ENCODE measurements around the gene TTYH3. TPM values are rescaled to one million over a fixed set of nuclear protein-coding genes. Genes with fewer than 3 reads are reported as not detected.
"Not testable (repeated sequence)": the region's sequence is repeated elsewhere in the genome, so short reads cannot be mapped to it uniquely, and the experiment has no call there.

Gene TTYH3
- 18.8 TPM for total RNA-seq

DNA sequence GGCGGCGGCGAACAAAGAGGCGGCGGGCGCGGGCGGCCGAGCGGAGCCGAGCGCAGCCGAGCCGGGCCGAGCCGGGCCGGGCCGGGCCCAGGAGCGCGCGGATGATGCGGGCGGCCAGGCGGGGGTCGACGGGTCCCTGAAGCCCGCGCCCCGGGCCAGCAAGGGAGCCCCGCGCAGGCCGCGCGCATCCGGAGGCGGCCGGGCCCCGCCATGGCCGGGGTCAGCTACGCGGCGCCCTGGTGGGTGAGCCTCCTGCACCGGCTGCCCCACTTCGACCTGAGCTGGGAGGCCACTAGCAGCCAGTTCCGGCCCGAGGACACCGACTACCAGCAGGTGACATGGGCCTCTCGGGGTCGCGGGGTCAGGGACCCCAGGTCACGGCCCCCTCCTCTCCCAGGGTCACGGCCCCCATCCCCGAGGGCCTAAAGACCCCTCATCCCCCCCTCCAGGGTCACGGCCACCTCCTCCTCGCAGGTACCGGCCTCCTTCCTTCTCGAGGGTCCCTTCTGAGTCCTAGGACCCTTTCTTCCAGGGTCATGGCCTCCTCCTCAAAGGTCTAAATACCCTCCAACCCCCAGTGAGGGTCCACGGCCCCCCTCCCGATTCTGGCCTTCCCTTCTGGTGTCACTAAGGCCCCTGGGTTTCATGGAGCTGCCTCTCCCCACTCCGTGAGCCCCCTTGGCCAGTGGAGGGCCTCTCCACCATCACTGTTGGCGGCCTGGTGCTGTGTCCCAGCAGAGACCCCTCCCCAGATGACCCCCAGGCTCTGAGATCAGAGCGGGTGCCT, at the start of gene TTYH3:
Gene TTYH3, plus strand, starts transcription at position 41 of the 787 bp plus-strand sequence. Its CDS starts 170 bp downstream, at position 211.
- Histone ChIP-seq H3K4me3 (ENCODE audit: low read length in 3 of 3) (peak within 1 kb of the TSS; percentile 76 to 83 (median 77)), H3K9ac (ENCODE audit: low read depth in 1 of 3, low read length in 3 of 3) (peak within 1 kb of the TSS; percentile 77 to 85 (median 81)), H3K36me3 (ENCODE audit: control insufficient read depth in 3 of 3, insufficient read depth in 3 of 3, low read length in 3 of 3) (no peaks in the 10 kb centered on the region), H3K4me1 (ENCODE audit: control insufficient read depth in 3 of 3, insufficient read depth in 3 of 3, low read length in 3 of 3) (peaks cover 46 to 64% (median 54%) of the 10 kb centered on the region in 3 donors), H3K27me3 (ENCODE audit: control insufficient read depth in 3 of 3, insufficient read depth in 3 of 3, low read length in 3 of 3) (no peaks in the 10 kb centered on the region), H3K9me3 (ENCODE audit: control insufficient read depth in 3 of 3, low read length in 3 of 3) (no peaks in the 10 kb centered on the region), H3K27ac (ENCODE audit: low read depth, low read length) (peak within 1 kb of the TSS; percentile 83)

DNA sequence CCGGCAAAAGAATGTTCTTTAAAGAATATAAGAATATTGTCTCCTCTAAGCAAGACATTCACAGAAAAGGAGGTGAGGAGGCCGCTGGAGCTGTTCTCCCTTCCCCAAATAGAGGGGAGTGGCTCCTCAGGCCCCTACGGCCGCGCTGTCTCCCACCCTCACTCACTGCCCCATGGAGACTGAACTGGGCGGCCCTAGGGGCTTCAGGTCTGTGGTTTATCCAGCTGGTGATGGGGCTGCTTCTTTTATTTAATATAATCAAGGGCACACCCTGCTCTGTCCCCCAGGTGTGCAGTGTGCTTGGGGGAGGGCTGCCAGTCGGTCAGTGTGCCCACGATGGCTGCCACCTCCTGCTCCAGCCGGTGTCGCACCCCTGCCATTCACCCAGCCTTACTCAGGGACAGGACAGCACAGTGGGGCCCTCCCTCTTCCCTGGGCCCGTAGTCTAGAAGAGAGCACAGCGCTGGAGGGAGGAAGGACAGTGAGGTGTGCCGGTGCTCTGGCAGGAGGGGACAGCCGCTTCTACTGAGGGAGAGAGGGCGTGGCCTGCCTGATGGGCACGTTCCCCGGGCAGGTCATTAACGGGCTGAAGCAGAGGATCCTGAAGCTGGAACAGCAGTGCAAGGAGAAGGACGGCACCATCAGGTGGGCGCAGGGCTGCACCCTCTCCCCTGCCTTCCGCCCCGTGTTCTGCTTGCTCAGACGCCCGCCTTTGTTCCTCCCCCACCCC, 49.6 kb upstream of the TTYH3 start:
- Histone ChIP-seq H3K27me3 (ENCODE audit: control insufficient read depth in 3 of 3, insufficient read depth in 3 of 3, low read length in 3 of 3) (no peaks in the 10 kb centered on the region), H3K4me1 (ENCODE audit: control insufficient read depth in 3 of 3, insufficient read depth in 3 of 3, low read length in 3 of 3) (no peaks in the 10 kb centered on the region), H3K27ac (ENCODE audit: low read depth, low read length) (no peak overlapping the region), H3K9me3 (ENCODE audit: control insufficient read depth in 3 of 3, low read length in 3 of 3) (no peaks in the 10 kb centered on the region), H3K9ac (ENCODE audit: low read depth in 1 of 3, low read length in 3 of 3) (no peak overlapping the region), H3K4me3 (ENCODE audit: low read length in 3 of 3) (no peak overlapping the region), H3K36me3 (ENCODE audit: control insufficient read depth in 3 of 3, insufficient read depth in 3 of 3, low read length in 3 of 3) (peaks cover 13 to 28% (median 16%) of the 10 kb centered on the region in 3 donors)

DNA sequence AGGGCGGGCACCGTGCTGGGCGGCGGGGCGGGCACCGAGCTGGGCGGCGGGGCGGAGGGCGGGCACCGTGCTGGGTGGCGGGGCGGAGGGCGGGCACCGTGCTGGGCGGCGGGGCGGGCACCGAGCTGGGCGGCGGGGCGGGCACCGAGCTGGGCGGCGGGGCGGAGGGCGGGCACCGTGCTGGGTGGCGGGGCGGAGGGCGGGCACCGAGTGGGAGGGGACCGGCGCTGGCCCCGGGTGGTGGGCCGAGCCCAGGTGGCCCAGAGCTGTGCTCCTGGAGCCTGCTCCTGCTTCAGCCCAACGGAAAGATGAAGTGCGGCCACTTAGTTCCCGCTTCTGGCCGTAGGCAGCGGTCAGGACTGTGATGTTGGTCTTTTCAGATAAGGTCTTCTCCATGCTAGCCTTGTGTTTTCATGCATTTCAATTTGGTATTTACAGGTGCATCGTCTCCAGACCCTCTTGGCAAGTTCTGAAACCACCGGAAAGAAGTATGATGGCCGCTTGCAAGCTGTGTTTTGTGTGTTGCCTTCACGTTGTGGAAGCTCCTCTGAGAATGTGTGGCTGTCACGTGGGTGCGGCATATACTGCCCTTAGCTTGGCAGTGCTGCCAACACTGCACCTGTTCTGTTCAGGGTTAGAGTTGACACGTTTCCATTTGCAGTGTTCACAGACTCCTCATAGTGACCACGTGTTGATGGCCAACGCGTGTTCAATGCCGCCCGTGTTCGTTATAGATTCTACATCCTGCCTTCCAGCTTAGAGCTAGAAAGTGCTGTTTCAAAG, 47.8 kb upstream of the TTYH3 start:
- Histone ChIP-seq H3K27ac (ENCODE audit: low read depth, low read length) (no peak overlapping the region), H3K4me3 (ENCODE audit: low read length in 3 of 3) (no peak overlapping the region), H3K27me3 (ENCODE audit: control insufficient read depth in 3 of 3, insufficient read depth in 3 of 3, low read length in 3 of 3) (no peaks in the 10 kb centered on the region), H3K4me1 (ENCODE audit: control insufficient read depth in 3 of 3, insufficient read depth in 3 of 3, low read length in 3 of 3) (no peaks in the 10 kb centered on the region), H3K9me3 (ENCODE audit: control insufficient read depth in 3 of 3, low read length in 3 of 3) (no peaks in the 10 kb centered on the region), H3K36me3 (ENCODE audit: control insufficient read depth in 3 of 3, insufficient read depth in 3 of 3, low read length in 3 of 3) (peaks cover 18 to 23% (median 19%) of the 10 kb centered on the region in 3 donors), H3K9ac (ENCODE audit: low read depth in 1 of 3, low read length in 3 of 3) (no peak overlapping the region)

- Histone ChIP-seq H3K36me3 (ENCODE audit: control insufficient read depth in 3 of 3, insufficient read depth in 3 of 3, low read length in 3 of 3) (peaks cover 16 to 23% (median 19%) of the 10 kb centered on the region in 3 donors), H3K27me3 (ENCODE audit: control insufficient read depth in 3 of 3, insufficient read depth in 3 of 3, low read length in 3 of 3) (no peaks in the 10 kb centered on the region), H3K9me3 (ENCODE audit: control insufficient read depth in 3 of 3, low read length in 3 of 3) (no peaks in the 10 kb centered on the region), H3K4me3 (ENCODE audit: low read length in 3 of 3) (no peak overlapping the region), H3K4me1 (ENCODE audit: control insufficient read depth in 3 of 3, insufficient read depth in 3 of 3, low read length in 3 of 3) (no peaks in the 10 kb centered on the region), H3K9ac (ENCODE audit: low read depth in 1 of 3, low read length in 3 of 3) (no peak overlapping the region), H3K27ac (ENCODE audit: low read depth, low read length) (no peak overlapping the region)
Observed at GRCh38 chr7:2585446-2585845, 46.3 kb upstream of the TTYH3 start.

DNA sequence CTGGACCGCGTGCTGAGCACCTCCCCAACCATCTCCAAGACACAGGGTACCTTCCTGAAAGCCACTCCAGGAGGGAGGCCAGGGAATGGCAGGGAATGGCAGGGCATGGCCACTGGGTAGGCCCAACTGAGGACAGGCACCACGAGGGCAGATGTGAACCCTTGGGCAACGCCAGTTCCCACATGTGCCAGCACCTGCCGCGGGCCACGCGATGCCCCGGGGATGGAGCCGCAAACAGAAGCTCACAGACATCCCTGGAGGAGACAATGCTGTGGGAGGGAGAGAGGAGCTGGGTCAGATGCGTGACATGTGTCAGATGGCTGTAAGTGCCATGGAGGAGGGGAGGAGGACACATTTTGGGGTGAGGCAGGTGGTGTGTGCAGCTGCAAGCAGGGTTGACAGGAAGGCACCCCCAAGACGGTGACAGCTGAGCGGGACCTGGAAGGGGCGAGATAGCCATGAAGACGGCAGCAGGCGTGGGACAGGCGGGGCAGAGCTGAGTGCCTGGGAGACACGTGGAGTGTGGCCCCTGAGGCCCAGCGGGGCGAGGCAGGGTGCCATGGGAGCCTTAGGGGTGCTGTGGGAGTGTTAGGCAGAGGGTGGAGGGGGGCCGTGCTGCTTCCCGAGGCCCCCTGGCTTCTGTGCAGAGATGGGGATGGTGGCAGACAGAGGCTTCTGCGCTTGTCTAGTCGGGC, 45.3 kb upstream of the TTYH3 start:
- Histone ChIP-seq H3K36me3 (ENCODE audit: control insufficient read depth in 3 of 3, insufficient read depth in 3 of 3, low read length in 3 of 3) (peaks cover 18 to 23% (median 21%) of the 10 kb centered on the region in 3 donors), H3K9me3 (ENCODE audit: control insufficient read depth in 3 of 3, low read length in 3 of 3) (no peaks in the 10 kb centered on the region)

DNA sequence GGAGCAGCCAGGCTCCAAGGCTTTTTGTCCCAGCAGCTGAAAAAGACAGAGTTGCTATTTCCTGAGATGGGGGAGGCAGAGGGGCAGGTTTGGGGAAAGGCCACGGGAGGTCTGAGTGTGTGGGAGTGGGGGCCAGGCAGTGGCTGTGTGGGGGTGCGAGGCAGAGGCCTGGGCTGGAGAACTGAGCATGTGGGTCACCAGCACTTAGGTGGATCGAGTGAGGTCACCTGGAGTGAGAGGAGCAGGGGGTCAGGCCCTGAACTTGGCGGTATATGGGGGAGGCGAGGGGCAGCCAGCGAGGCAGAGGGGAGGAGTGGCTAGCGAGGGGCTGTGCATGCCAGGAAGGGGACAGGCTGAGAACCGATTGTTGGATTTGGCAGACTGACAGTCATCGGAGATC, 44.7 kb upstream of the TTYH3 start:
- peaks cover 18 to 24% (median 23%) of the 10 kb centered on the region in 3 donors for H3K36me3 ChIP-seq (ENCODE audit: control insufficient read depth in 3 of 3, insufficient read depth in 3 of 3, low read length in 3 of 3)
- H3K4me3 ChIP-seq (ENCODE audit: low read length in 3 of 3): no peak overlapping the region
- no peaks in the 10 kb centered on the region for H3K9me3 ChIP-seq (ENCODE audit: control insufficient read depth in 3 of 3, low read length in 3 of 3)
- no peaks in the 10 kb centered on the region for H3K4me1 ChIP-seq (ENCODE audit: control insufficient read depth in 3 of 3, insufficient read depth in 3 of 3, low read length in 3 of 3)
- no peak overlapping the region for H3K27ac ChIP-seq (ENCODE audit: low read depth, low read length)
- no peaks in the 10 kb centered on the region for H3K27me3 ChIP-seq (ENCODE audit: control insufficient read depth in 3 of 3, insufficient read depth in 3 of 3, low read length in 3 of 3)
- no peak overlapping the region for H3K9ac ChIP-seq (ENCODE audit: low read depth in 1 of 3, low read length in 3 of 3)

More for the DNA sequence above, 45.3 kb upstream of the TTYH3 start:
- H3K27me3 ChIP-seq (ENCODE audit: control insufficient read depth in 3 of 3, insufficient read depth in 3 of 3, low read length in 3 of 3): no peaks in the 10 kb centered on the region
- H3K9ac ChIP-seq (ENCODE audit: low read depth in 1 of 3, low read length in 3 of 3): no peak overlapping the region
- no peaks in the 10 kb centered on the region for H3K4me1 ChIP-seq (ENCODE audit: control insufficient read depth in 3 of 3, insufficient read depth in 3 of 3, low read length in 3 of 3)
- H3K27ac ChIP-seq (ENCODE audit: low read depth, low read length): no peak overlapping the region
- H3K4me3 ChIP-seq (ENCODE audit: low read length in 3 of 3): no peak overlapping the region

DNA sequence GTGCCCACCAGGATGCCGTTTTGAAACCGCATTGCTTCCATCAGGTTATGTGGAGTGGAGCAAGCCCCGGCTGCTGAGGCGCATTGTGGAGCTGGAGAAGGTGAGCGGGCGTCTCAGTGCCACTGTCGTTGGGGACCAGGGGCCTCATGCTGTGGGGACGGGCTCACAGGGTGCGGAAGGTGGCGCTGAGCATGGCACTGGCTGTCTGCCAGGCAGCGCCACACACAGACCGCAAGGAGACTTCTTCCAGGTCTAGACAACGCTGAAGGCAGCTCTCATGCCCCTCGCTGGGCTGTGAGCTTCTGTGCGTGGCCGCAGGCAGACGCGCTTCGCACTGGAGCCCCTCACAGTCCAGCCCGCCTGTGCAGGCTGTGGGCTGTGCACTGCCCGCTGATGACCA, 44.0 kb upstream of the TTYH3 start:
- H3K36me3 ChIP-seq (ENCODE audit: control insufficient read depth in 3 of 3, insufficient read depth in 3 of 3, low read length in 3 of 3): peaks cover 21 to 30% (median 30%) of the 10 kb centered on the region in 3 donors
- H3K27ac ChIP-seq (ENCODE audit: low read depth, low read length): no peak overlapping the region

DNA sequence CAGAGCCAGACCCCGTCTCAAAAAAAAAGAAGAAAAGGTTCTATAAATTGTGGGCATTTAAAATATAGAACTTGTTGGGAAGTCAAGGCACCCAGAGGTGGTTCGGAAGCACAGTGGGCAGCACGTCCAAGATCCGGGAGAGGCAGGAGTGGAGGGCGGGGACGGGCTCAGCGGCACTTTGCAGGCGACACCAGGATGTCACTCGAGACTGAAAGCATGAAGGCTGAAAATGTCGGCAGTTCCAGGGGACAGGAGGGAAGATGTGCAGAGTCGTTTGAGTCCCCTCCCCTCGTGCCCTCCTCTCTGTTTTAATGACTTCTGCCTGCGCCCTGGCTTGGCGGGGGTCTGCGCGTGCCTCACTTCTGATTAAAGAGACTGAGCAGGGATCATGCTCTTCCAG, 42.4 kb upstream of the TTYH3 start:
- no peaks in the 10 kb centered on the region for H3K9me3 ChIP-seq (ENCODE audit: control insufficient read depth in 3 of 3, low read length in 3 of 3)
- H3K27me3 ChIP-seq (ENCODE audit: control insufficient read depth in 3 of 3, insufficient read depth in 3 of 3, low read length in 3 of 3): no peaks in the 10 kb centered on the region
- peaks cover 25 to 33% (median 28%) of the 10 kb centered on the region in 3 donors for H3K36me3 ChIP-seq (ENCODE audit: control insufficient read depth in 3 of 3, insufficient read depth in 3 of 3, low read length in 3 of 3)
- H3K9ac ChIP-seq (ENCODE audit: low read depth in 1 of 3, low read length in 3 of 3): no peak overlapping the region
- no peaks in the 10 kb centered on the region for H3K4me1 ChIP-seq (ENCODE audit: control insufficient read depth in 3 of 3, insufficient read depth in 3 of 3, low read length in 3 of 3)
- no peak overlapping the region for H3K27ac ChIP-seq (ENCODE audit: low read depth, low read length)
- no peak overlapping the region for H3K4me3 ChIP-seq (ENCODE audit: low read length in 3 of 3)

More for the DNA sequence above, 44.0 kb upstream of the TTYH3 start:
- Histone ChIP-seq H3K4me3 (ENCODE audit: low read length in 3 of 3) (no peak overlapping the region), H3K9ac (ENCODE audit: low read depth in 1 of 3, low read length in 3 of 3) (no peak overlapping the region), H3K4me1 (ENCODE audit: control insufficient read depth in 3 of 3, insufficient read depth in 3 of 3, low read length in 3 of 3) (no peaks in the 10 kb centered on the region), H3K9me3 (ENCODE audit: control insufficient read depth in 3 of 3, low read length in 3 of 3) (no peaks in the 10 kb centered on the region), H3K27me3 (ENCODE audit: control insufficient read depth in 3 of 3, insufficient read depth in 3 of 3, low read length in 3 of 3) (no peaks in the 10 kb centered on the region)

DNA sequence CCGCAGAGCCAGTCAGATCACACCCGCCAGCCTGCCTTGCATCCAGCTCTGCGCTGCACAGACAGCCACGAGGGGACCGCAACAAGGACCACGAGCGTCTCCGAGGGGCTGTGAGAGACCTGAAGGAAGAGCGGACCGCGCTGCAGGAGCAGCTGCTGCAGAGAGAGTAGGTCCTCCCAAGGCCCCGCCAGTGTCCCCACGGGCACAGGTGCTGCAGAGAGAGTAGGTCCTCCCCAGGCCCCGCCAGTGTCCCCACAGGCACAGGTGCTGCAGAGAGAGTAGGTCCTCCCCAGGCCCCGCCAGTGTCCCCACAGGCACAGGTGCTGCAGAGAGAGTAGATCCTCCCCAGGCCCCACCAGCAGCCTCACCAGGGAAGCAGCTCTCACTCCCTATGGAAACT, 41.8 kb upstream of the TTYH3 start:
- H3K9ac ChIP-seq (ENCODE audit: low read depth in 1 of 3, low read length in 3 of 3); H3K9me3 ChIP-seq (ENCODE audit: control insufficient read depth in 3 of 3, low read length in 3 of 3); H3K27ac ChIP-seq (ENCODE audit: low read depth, low read length); H3K27me3 ChIP-seq (ENCODE audit: control insufficient read depth in 3 of 3, insufficient read depth in 3 of 3, low read length in 3 of 3); H3K4me3 ChIP-seq (ENCODE audit: low read length in 3 of 3); H3K4me1 ChIP-seq (ENCODE audit: control insufficient read depth in 3 of 3, insufficient read depth in 3 of 3, low read length in 3 of 3): not testable (repeated sequence)
- H3K36me3 ChIP-seq (ENCODE audit: control insufficient read depth in 3 of 3, insufficient read depth in 3 of 3, low read length in 3 of 3): peaks cover 26 to 29% (median 28%) of the 10 kb centered on the region in 3 donors

Data from skeletal muscle tissue (tissue), 4 donors.